Epidermal melanocyte (primary cell): ENCODE measurements around the gene TM4SF18.

Experiments used
- DNase-seq: peaks from one replicate; pipeline ENCODE4 v3.0.0; 2011; ENCODE audit warnings: low spot score; ENCODE audit not compliant: insufficient read length

The TM4SF18 gene

DNA sequence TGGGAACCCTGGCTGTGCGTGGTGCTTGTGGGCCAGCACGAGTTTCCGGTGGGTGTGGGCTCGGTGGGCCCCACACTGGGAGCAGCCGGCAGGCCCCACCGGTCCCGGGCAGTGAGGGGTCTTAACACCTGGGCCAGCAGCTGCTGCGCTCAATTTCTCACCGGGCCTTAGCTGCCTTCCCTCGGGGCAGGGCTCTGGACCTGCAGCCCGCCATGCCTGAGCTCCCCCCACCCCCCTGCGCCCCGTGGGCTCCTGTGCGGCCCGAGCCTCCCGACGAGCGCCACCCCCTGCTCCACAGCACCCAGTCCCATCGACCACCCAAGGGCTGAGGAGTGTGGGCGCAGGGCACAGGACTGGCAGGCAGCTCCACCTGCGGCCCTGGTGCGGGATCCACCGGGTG is 49.4 kb downstream of the TM4SF18 start:
- DNase-seq = no peak

DNA sequence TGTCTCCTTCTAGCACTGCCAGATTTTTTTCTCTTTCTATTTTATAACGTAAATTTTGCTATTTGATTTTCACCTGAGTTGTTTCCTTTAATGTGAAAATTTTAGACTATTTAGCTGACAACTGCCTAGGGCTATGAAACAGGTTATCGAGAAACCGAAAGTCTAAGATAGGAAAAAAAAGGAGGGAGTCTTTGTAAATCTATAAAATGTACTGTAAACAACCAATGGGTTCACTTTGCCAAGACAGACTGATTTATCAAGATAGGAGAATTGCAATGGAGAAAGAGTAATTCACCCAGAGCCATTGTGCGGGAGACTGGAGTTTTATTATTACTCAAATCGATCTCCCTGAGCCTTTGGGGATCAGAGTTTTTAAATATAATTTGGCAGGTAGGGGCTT is 50.0 kb downstream of the TM4SF18 start:
- no peak for DNase-seq

DNA sequence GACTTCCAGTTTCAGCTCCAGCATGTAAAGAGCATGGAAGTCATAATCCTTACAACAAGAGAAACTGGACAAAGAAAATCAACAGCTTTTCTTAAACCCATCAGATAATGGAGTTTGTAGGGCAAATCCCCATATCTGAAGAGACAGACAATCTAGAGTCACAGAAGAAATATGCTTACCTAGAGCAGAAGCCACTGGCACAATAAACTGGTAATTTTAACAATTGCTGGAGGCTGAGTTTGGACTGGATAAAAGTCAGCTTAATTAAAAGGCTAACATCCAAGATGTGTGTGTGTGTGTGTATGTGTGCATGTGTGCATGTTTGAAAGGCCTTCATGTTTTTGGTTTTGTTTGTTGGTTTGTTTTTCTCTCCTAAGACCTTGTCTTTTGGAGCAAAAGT is 50.6 kb downstream of the TM4SF18 start:
- no peak for DNase-seq

DNA sequence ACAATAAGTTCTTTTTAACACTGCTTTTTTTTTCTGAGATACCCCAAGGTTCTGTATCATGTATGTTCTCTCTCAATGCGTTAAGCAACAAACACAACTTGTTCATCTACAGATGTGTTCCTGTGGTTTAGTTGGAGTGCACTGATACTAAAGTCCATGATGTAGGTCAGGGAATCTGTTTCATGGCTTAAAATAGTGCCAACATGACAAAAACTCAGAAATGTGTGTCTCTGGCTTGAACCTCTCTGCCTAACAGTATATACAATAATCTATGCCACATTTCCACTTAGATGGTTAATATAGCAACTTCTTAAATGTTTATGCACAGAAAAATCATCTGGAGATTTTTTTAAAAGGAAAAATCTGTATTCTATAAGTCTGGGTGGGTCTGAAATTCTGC is 51.1 kb downstream of the TM4SF18 start:
- no peak for DNase-seq

DNA sequence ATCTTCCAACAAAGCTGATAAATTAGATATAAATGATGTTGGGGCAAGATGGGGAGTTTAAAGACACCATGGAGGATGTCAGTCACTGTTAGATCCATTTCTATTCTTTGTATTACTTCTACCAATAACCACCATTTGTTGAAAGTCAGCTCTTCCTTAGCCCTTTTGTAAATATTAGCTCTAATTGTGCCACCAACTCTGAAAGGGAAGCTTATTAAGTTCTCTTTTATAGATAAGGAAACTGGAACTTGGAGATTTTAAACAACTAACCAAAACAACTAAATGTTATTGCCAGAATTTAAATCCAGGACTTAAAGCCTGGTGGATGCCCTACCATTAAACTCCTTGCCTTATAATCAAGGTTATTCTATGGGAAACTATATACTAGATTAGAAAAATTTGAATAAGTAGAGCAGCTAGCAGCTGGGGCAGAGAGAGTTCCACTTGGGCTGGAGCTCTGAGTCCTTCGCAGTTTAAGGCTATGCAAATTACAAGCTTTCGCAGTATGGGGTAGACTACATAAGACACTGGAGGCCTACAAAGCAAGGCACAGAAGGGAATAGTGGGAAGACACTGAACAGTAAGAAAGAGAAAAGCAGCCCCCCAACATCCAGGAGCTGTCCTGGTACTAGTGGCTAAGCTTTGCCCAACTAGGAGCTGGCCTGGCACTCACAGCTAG is 52.6 kb downstream of the TM4SF18 start:
- DNase-seq = no peak

DNA sequence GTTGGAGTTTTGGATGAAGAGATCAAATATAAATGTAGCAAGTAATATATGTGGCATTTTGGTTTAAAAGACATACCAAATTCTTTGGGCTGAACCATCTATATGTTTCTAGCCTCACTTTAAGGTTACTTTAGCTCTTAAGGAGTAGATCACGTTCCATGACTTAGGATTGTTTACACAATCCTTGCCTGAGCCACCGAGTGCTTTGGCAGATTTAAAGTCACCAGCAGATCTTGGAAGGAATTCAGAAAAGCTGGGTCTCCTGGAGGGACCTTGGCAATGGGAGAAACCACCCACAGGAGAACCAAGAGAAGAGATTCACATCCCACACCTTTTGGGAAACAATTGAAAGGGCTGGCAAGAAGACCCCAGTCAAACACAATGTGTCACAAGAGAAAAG is 54.5 kb downstream of the TM4SF18 start:
- no peak for DNase-seq

DNA sequence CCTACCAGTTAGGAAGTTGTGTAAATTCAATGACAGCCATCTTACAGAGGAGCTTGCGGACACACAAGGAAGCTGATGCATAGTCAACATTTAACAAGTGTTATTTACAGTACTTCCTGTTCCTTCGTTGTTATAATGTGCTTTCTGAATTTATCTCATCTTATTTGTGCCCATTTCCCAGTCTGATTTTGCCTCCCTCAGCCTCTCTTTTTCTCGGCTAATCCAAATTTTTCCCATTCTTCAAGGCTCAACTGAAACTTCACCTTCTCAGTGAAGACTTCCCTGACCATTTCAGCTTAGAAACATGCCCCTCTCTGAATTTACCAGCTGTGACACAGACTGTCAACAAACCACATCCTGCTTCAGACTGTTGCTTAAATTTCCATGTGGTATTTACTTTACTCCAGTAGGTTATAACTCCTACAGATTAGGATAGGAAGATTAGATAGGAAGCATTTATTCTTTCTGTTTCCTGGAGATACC is 56.1 kb downstream of the TM4SF18 start:
- DNase-seq = no peak

DNA sequence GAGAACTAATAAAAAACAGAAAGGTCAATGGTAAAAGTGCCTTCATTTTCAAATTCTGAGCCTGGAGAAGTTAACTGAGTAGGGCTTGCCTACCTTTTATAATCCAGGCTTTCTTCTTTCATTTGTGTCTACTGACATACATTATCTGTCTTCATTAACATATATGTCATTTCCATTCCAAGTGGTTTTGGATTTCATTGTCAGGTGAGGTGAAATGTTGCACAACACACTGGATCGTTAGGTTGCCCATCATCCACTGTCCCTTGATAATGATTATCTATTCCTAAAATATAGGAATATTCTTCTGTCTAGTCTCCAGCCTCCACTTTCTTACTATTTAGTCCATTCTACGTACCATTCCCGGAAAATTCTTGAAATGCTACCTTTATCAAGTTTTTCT is 56.8 kb downstream of the TM4SF18 start:
- DNase-seq = no peak

DNA sequence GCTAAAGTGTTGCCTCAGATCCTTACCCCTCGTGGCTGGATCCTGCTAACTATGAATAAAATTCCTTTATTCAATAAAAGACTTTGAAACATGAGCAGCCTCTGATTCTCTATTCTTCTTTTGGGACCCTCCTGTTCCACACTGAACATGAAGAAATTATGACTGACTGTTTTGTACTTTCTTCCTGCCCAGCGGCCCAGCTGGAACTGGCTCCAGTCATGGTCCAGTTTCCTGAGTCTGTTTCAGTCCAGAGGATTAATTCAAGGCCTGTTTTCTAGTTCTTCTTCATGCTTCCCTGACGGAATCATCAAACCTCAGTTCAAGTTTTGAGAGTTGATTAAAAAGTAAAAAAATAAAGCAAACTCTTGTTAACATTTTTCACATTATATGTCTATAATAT is 59.2 kb downstream of the TM4SF18 start:
- no peak for DNase-seq

DNA sequence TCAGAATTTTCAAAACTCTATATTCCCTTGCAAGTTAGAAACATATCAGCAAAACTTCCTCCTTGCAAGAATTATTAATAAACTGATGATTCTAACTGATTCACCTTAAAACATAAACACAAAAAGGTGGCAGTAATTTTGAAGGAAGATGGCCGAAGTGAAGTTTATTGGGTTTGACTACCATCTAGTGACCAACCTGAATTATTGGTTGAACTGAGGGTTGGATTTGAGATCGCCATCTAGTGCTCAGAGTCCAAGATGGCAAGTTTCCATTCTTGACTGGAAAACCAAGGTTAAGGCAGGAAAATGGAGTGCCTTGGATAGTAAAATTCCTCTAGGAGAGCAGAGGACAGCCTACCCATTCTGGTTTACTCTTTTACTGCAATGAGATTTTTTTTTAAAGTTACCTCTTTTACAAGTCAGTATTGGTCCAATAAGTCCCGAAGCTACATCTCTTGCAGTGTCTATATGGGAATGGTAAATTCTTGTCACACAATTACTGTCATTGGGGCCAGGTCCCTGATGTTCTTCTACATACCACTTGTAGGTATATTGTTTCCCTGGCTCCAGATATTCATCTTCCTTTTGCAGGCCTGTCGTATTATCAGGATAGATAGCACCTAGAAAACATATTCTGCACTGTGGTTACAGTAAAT is 60.2 kb downstream of the TM4SF18 start:
- DNase-seq = peak; percentile 30

DNA sequence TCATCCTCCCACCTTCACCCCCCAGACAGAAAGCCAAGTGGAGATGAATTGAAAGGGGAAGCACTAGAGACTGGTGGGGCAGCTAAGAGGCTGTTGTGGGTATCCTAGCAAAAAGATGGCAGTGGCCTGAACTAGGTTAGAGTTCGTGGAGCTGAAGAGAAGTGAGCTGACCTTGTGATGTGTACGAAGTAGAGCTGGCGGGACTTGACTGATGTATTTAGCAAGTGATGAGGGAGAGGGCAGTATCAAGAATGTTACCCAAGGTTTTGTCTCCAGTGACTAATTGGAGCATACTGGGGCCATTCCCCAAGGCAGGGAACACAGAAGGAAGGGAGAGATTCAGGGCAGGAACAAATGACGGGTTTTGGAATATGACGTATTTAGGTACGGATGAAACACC is 61.8 kb downstream of the TM4SF18 start:
- DNase-seq = no peak

DNA sequence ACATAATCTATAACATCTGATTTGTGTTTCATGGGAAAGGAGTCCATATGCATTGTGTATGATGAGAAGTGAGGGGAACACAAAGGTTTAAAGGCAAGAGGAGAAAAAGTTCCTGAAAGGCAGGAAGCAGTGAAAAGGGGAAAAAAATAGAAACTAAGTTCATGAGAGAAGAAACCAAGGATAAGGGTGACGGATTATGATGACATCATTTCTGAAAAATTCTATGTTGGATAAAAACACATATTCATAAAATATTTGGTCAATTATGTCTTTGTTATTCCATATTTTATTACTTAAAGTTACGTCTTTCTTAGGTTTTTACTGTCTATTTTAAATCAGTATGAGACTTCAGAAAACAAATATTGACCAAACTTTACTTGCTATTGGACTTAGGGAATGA is 63.3 kb downstream of the TM4SF18 start:
- no peak for DNase-seq

DNA sequence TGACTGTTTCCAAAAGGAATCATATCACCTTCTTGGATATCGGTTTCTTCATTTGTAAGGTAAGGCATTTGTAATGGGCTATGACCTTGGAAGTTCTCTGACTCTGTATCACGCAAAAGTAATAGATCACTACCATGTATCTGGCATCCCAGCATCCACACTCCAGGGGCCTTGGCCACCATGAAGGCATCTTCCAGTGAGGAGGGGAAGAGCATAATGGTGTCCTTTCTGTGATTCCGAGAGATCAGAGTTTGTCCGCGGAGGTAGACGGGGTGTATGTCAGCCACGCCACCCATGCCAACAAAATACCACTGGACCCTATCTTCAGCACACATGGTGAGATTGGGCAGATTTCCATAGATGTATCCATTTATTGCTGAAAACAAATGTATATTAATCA is 63.7 kb downstream of the TM4SF18 start:
- DNase-seq = no peak
